Inflammatory macrophage treated with lipopolysaccharide for 1 hour (primary cell): Measurements from ENCODE around the gene TUT7.
"Not testable (repeated sequence)": the region's sequence is repeated elsewhere in the genome, so short reads cannot be mapped to it uniquely, and the experiment has no call there.

ENCODE experiments used
- DNase-seq, 2 donors: peaks; one replicate each; pipeline ENCODE4 v3.0.0-alpha.2; 2020 to 2022

TUT7 gene

DNA sequence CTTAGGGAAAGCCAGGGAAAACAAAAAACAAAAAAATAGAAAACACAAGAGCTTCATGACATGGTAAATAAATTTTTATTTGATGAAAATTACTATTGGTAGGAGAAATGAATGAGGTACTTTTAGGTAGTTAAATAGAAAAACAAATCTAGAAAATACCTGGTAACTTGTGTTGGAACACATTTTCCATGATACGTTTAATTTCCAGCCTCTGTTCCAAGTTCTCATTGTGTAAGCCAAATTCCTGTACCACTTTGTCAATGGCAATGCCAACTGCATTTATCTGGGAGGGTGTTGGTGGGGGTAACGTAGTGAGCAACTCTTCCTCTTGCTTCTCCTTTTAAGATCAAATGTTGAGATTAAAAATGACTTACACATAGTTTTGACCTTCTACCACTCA is 9.4 kb downstream of the TUT7 start:
- no peak for DNase-seq

DNA sequence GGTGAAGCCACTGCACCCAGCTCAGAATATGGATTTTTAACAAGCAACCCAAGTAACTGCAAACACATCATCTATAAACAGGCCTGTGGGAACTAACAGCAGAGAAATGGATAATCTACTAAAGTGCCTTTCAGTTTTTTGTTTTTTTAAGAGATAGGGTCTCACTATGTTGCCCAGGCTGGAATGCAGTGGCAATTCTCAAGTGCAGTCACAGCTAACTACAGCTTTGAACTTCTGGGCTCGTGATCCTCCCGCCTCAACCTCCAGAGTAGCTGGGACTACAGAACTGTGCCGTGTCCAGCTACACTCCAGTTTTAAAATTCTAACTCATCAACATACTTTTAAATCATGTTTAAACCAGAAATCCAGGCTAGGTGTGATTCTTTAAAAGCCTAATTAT is 11.9 kb downstream of the TUT7 start:
- no peak for DNase-seq

GRCh38 chr9:86341007-86341491 is 13.2 kb downstream of the TUT7 start:
- peak; percentile 30 to 44 for DNase-seq

- no peak for DNase-seq
Measured at GRCh38 chr9:86340356-86341006, 13.7 kb downstream of the TUT7 start.

- peak; percentile 59 to 63 for DNase-seq
Measured at GRCh38 chr9:86337469-86338108, 16.6 kb downstream of the TUT7 start.

- no peak for DNase-seq
Measured at GRCh38 chr9:86336058-86336457, 18.2 kb downstream of the TUT7 start.

- DNase-seq: no peak
Measured at GRCh38 chr9:86333651-86334050, 20.6 kb downstream of the TUT7 start.

- no peak for DNase-seq
Measured at GRCh38 chr9:86330186-86330585, 24.0 kb downstream of the TUT7 start.

DNA sequence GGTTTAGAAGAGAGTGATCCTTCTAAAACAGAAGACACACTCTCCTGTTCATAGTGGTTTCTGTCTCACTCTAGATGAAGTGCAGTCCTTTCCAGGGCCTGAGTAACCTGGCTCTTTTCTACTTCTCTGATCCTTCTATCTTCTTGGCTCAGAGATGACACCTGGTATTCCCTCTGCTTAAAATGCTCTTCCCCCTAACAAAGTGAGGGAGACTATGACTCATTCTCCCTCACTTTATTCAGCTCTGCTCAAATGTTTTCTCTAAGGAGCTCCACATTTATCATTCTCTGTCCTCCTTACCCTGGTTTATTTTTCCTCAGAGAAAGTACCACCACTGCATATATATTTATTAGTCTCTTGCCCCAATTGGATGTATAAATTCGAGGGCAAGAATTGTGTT is 24.6 kb downstream of the TUT7 start:
- no peak for DNase-seq

GRCh38 chr9:86328156-86328555 is 26.1 kb downstream of the TUT7 start:
- no peak for DNase-seq

- no peak for DNase-seq
Measured at GRCh38 chr9:86326536-86326935, 27.7 kb downstream of the TUT7 start.

DNA sequence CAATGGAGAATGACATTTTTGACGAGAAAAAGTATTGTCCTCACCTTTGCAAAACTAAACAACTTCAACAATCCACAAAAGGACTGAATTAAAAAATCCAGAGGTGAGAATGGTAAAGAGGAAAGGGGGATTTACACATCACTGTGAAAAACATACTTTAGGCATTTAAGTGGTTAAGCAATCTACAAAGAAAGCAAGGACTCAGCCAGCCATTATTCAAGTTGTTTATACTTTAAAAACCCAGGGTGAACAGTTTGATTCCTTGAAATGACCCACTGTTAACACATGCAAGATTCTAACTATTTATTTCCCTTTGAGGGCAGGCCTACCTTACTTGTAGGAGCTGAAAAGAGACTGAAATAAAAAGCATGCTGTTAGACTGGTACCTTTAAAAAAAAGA is 29.3 kb downstream of the TUT7 start:
- no peak for DNase-seq

GRCh38 chr9:86324308-86324707 is 29.9 kb downstream of the TUT7 start:
- DNase-seq: peak; percentile 22 to 50

- DNase-seq: no peak
Measured at GRCh38 chr9:86322973-86323644, 31.1 kb downstream of the TUT7 start.

- DNase-seq: no peak
Measured at GRCh38 chr9:86321373-86321772, 32.8 kb downstream of the TUT7 start.

- DNase-seq: no peak
Measured at GRCh38 chr9:86318187-86318586, 36.0 kb downstream of the TUT7 start.

- DNase-seq: no peak
Measured at GRCh38 chr9:86315078-86315477, 39.1 kb downstream of the TUT7 start.

GRCh38 chr9:86312959-86313358 is 41.3 kb downstream of the TUT7 start:
- DNase-seq: not testable (repeated sequence)

DNA sequence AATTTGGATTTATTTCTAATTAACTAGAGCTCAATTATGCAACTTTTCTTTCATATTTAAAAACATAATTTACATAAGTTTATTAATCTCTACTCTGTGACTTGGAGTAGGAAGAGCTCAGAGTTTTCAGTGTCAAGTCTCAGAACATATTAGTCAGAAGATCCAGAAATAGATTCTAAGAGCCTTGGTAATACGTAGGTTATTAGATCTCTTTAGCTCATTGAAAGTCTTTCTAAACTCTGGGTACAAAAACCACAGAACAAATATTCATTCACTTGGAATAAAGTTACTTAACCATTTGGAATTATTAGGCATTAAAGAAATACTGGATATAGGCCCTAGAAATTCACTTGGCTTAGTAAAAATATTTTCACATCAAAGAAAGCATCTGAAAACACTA is 45.5 kb downstream of the TUT7 start:
- no peak for DNase-seq

GRCh38 chr9:86304236-86304730 is 49.9 kb downstream of the TUT7 start:
- no peak for DNase-seq

DNA sequence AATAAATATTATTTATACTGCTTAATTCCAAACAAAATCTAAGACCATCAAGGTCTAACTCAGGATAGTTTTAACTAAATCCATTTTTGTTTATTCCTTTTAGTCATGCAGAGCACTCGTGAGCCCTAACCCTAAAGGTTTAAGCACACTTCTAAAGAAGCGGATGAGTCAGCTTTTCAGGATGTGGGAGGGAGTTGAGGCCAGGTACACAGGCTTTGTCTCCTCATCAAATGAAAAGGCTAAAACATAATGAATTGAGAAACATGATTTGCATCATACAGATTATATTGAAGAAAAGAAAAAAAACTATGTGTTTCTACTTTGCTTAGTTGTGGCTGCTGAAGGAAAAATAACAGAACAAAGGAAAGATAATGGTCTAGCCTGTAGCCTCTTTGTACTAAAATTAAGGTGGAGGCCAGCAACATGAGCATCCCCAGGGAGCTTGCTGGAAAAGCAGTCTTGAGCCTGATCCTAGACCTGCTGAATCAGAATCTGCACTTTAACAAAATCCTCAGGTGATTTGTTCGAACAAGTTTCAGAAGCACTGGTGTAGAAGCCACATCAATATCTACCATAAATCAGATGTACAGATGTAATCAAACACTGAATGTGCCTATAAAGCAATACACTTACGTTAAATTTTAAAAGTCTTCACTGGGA is 50.8 kb downstream of the TUT7 start:
- no peak for DNase-seq

DNA sequence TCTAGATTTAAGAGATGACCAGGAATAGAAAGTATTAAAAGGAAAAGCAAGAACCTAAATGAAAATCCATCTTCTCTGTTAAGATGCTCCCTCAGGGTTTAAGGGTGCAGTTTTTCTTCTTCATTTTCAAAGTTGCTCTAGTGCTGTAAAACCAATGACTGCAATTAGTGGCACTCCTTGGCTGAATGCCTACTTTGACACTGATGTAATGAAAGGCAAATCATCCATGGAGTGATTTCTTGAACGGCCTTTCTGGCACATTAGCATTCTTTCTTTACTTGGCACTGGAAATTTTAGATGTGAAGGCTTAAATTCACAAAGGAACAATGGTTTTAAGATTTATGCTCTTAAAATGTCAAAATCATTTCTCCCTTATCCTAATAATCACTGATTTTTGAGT is 52.5 kb downstream of the TUT7 start:
- DNase-seq: no peak

DNA sequence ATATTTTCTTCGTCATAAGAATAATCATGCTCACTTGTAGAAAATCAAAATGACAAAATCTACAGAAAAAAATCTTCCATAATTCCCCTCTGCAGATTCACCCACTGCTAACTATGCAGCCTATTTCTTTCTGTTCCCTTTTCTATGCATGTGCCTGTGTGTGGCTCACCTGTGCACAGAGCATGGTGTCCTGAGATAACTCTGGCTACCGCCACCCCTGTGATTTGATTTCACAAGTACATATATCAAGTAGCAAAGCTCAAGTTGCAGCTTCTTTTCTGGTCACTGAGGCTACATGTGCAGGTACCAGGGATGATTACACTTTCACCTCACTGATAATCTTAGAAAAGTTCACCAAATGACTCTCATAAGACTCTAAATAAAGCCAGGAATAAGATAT is 53.5 kb downstream of the TUT7 start:
- DNase-seq: no peak

DNA sequence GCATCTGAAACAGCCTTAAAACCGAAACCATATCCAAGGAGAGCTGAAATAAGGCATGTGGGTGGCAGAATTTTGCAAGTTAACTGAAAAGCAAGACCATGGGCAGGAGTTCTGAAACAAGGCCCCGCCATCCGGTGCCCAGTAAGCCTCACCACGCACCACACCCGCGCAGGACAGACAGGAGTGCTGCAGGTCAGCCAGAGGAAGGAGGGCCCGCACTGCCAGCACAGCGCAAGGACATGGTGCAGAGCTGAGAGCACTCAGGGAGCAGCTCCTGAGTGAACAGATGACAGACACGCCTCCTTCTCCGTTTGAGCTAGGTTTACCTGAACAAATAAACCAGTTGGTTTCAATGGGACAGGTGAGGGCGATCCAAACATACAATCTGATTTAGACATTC is 55.3 kb downstream of the TUT7 start:
- no peak for DNase-seq
